WTC11 (cell line): ENCODE data around the gene RABGAP1. TPM values are rescaled to one million over a fixed set of nuclear protein-coding genes. Genes with fewer than 3 reads are reported as not detected.

ENCODE experiments used
- ATAC-seq: fragments of 200-7000 bp; cut with Tn5 transposase; 2 replicates; pipeline ENCODE4 v1.10.0; 2021; ENCODE audit warnings: mild to moderate bottlenecking, moderate library complexity
- CTCF ChIA-PET: fragments of 300-600 bp; sonication (Branson Sonifier 250); formaldehyde crosslinking; loops from one replicate; lab custom pipeline; 2021; ENCODE audit warnings: antibody characterized with exemption; lab: Charles Lee
- POLR2A ChIA-PET: fragments of 350-600 bp; sonication (Branson Sonifier 250); formaldehyde crosslinking; loops from one replicate; lab custom pipeline; 2021; ENCODE audit warnings: antibody characterized with exemption; lab: Charles Lee
- DNase-seq: peaks from one replicate; pipeline ENCODE4 v3.0.0; 2021; ENCODE audit warnings: low spot score
- H3K27ac Mint-ChIP-seq: 2 replicates; pipeline ENCODE4 v1.8.0; 2021; ENCODE audit warnings: mixed read lengths
- H3K27me3 Mint-ChIP-seq: 2 replicates; pipeline ENCODE4 v1.8.0; 2021; ENCODE audit warnings: low read depth, mild to moderate bottlenecking, moderate library complexity, mixed read lengths
- H3K36me3 Mint-ChIP-seq: 2 replicates; pipeline ENCODE4 v1.8.0; 2021; ENCODE audit warnings: mixed read lengths
- H3K4me1 Mint-ChIP-seq: 2 replicates; pipeline ENCODE4 v1.8.0; 2022; ENCODE audit warnings: mixed read lengths
- H3K4me3 Mint-ChIP-seq: 2 replicates; pipeline ENCODE4 v1.8.0; 2021; ENCODE audit warnings: mild to moderate bottlenecking, moderate library complexity, mixed read lengths
- H3K9me3 Mint-ChIP-seq: 2 replicates; pipeline ENCODE4 v1.8.0; 2021; ENCODE audit warnings: mixed read lengths
- AR ChIP-seq: fragments of 250-450 bp; sonication (Bioruptor Pico); IDR thresholded peaks from 2 replicates; pipeline ENCODE4 v1.9.0; 2021; ENCODE audit warnings: mild to moderate bottlenecking
- CBFB ChIP-seq: sonication (generic); formaldehyde crosslinking; IDR thresholded peaks from 2 replicates; pipeline ENCODE4 v1.8.1; 2022; ENCODE audit warnings: mild to moderate bottlenecking, low read depth, missing genetic modification reagents
- CREB1 ChIP-seq: sonication (generic); formaldehyde crosslinking; IDR thresholded peaks from 2 replicates; pipeline ENCODE4 v1.8.0; 2023; ENCODE audit warnings: mild to moderate bottlenecking, missing genetic modification reagents
- ESRRA ChIP-seq: sonication (generic); formaldehyde crosslinking; IDR thresholded peaks from 2 replicates; pipeline ENCODE4 v1.8.1; 2022; ENCODE audit warnings: mild to moderate bottlenecking, missing genetic modification reagents, borderline replicate concordance
- GABPB1 ChIP-seq: sonication (generic); formaldehyde crosslinking; IDR thresholded peaks from 2 replicates; pipeline ENCODE4 v1.8.1; 2023; ENCODE audit warnings: mild to moderate bottlenecking, missing genetic modification reagents
- KAT7 ChIP-seq: sonication (generic); formaldehyde crosslinking; IDR thresholded peaks from 2 replicates; pipeline ENCODE4 v1.8.1; 2023; ENCODE audit warnings: missing genetic modification reagents, mild to moderate bottlenecking, borderline replicate concordance
- MLX ChIP-seq: sonication (generic); formaldehyde crosslinking; IDR thresholded peaks from 2 replicates; pipeline ENCODE4 v1.8.1; 2023; ENCODE audit warnings: mild to moderate bottlenecking, missing genetic modification reagents, moderate library complexity
- MXD4 ChIP-seq: fragments of 250-450 bp; sonication (Bioruptor Pico); IDR thresholded peaks from 2 replicates; pipeline ENCODE4 v1.8.0; 2021; ENCODE audit warnings: mild to moderate bottlenecking, moderate library complexity, borderline replicate concordance
- NFE2L1 ChIP-seq: sonication (generic); formaldehyde crosslinking; IDR thresholded peaks from 2 replicates; pipeline ENCODE4 v1.8.1; 2023; ENCODE audit warnings: missing genetic modification reagents
- NFYB ChIP-seq: sonication (generic); formaldehyde crosslinking; conservative IDR thresholded peaks from 2 replicates; pipeline ENCODE4 v1.8.0; 2022; ENCODE audit warnings: low read depth, missing genetic modification reagents
- NR1H2 ChIP-seq: sonication (generic); formaldehyde crosslinking; IDR thresholded peaks from 2 replicates; pipeline ENCODE4 v1.9.0; 2021; ENCODE audit warnings: mild to moderate bottlenecking, moderate library complexity, missing genetic modification reagents
- PRDM15 ChIP-seq: sonication (generic); formaldehyde crosslinking; IDR thresholded peaks from 2 replicates; pipeline ENCODE4 v1.8.0; 2022; ENCODE audit warnings: missing genetic modification reagents
- PREB ChIP-seq: sonication (generic); formaldehyde crosslinking; IDR thresholded peaks from 2 replicates; pipeline ENCODE4 v1.8.1; 2022; ENCODE audit warnings: mild to moderate bottlenecking, missing genetic modification reagents, moderate library complexity, borderline replicate concordance
- RELA ChIP-seq: sonication (generic); formaldehyde crosslinking; IDR thresholded peaks from 2 replicates; pipeline ENCODE4 v1.8.1; 2022; ENCODE audit warnings: missing genetic modification reagents, mild to moderate bottlenecking, borderline replicate concordance
- SMAD3 ChIP-seq: sonication (generic); formaldehyde crosslinking; IDR thresholded peaks from 2 replicates; pipeline ENCODE4 v1.8.0; 2022; ENCODE audit warnings: missing genetic modification reagents, mild to moderate bottlenecking, borderline replicate concordance
- SOX15 ChIP-seq: fragments of 250-450 bp; sonication (Bioruptor Pico); IDR thresholded peaks from 2 replicates; pipeline ENCODE4 v1.9.0; 2021; ENCODE audit warnings: mild to moderate bottlenecking
- SP1 ChIP-seq: sonication (generic); formaldehyde crosslinking; conservative IDR thresholded peaks from 2 replicates; pipeline ENCODE4 v1.8.1; 2022; ENCODE audit warnings: missing genetic modification reagents
- TCF7 ChIP-seq: sonication (generic); formaldehyde crosslinking; IDR thresholded peaks from 2 replicates; pipeline ENCODE4 v1.8.0; 2022; ENCODE audit warnings: mild to moderate bottlenecking, low read depth, missing genetic modification reagents, moderate library complexity
- ZBTB21 ChIP-seq: sonication (generic); formaldehyde crosslinking; IDR thresholded peaks from 2 replicates; pipeline ENCODE4 v1.8.1; 2023; ENCODE audit warnings: mild to moderate bottlenecking, missing genetic modification reagents, borderline replicate concordance
- ZNF138 ChIP-seq: sonication (generic); formaldehyde crosslinking; conservative IDR thresholded peaks from 2 replicates; pipeline ENCODE4 v1.8.1; 2022; ENCODE audit warnings: mild to moderate bottlenecking, moderate library complexity, missing genetic modification reagents
- ZNF219 ChIP-seq: sonication (generic); formaldehyde crosslinking; IDR thresholded peaks from 2 replicates; pipeline ENCODE4 v1.8.0; 2023; ENCODE audit warnings: missing genetic modification reagents, mild to moderate bottlenecking, borderline replicate concordance
- ZNF232 ChIP-seq: sonication (generic); formaldehyde crosslinking; IDR thresholded peaks from 2 replicates; pipeline ENCODE4 v1.8.0; 2022; ENCODE audit warnings: mild to moderate bottlenecking, missing genetic modification reagents
- ZNF263 ChIP-seq: sonication (generic); formaldehyde crosslinking; IDR thresholded peaks from 2 replicates; pipeline ENCODE4 v1.8.1; 2022; ENCODE audit warnings: low read depth, mild to moderate bottlenecking, moderate library complexity, missing genetic modification reagents
- ZNF281 ChIP-seq: sonication (generic); formaldehyde crosslinking; IDR thresholded peaks from 2 replicates; pipeline ENCODE4 v1.8.0; 2023; ENCODE audit warnings: mild to moderate bottlenecking, missing genetic modification reagents
- ZNF423 ChIP-seq: fragments of 250-450 bp; sonication (Bioruptor Pico); IDR thresholded peaks from 2 replicates; pipeline ENCODE4 v2.1.2; 2022; ENCODE audit warnings: mild to moderate bottlenecking, moderate library complexity
- ZNF671 ChIP-seq: fragments of 250-450 bp; sonication (Bioruptor Pico); IDR thresholded peaks from 2 replicates; pipeline ENCODE4 v1.8.0; 2021; ENCODE audit warnings: mild to moderate bottlenecking
- total RNA-seq: library from RNA; stranded (reverse); gene quantifications from 3 replicates; pipeline ENCODE4 v1.2.3, GENCODE V29; 2021

RABGAP1 gene
- total RNA-seq, 1 experiment from 2014 or later: 38.1 TPM

GRCh38 chr9:123000371-123001068 is 59.7 kb downstream of the RABGAP1 start:
- no peaks in the 10 kb centered on the region for H3K9me3 Mint-ChIP-seq
- TF ChIP-seq NFYB (CRISPR knock-in tag) (no peak), ZNF138 (no peak), ZNF281 (no peak), MXD4 (CRISPR knock-in tag) (no peak), NFE2L1 (CRISPR knock-in tag) (no peak), MLX (CRISPR knock-in tag) (no peak), AR (CRISPR knock-in tag) (no peak), ZNF232 (CRISPR knock-in tag) (no peak), NR1H2 (CRISPR knock-in tag) (no peak), SOX15 (CRISPR knock-in tag) (no peak), CBFB (CRISPR knock-in tag) (no peak), KAT7 (no peak), SMAD3 (CRISPR knock-in tag) (no peak), PRDM15 (CRISPR knock-in tag) (no peak)
- H3K4me3 Mint-ChIP-seq: peak overlapping the region; percentile 51
- ChIA-PET POLR2A (no interaction called here), CTCF (no interaction called here)
- peak overlapping the region; percentile 94 for H3K27ac Mint-ChIP-seq
- peaks cover 39% of the 10 kb centered on the region for H3K4me1 Mint-ChIP-seq
- peaks cover 40% of the 10 kb centered on the region for H3K36me3 Mint-ChIP-seq
- DNase-seq: no peak
- ATAC-seq: peak; percentile 71
- no peaks in the 10 kb centered on the region for H3K27me3 Mint-ChIP-seq

GRCh38 chr9:123002754-123003153 is 61.9 kb downstream of the RABGAP1 start:
- H3K4me3 Mint-ChIP-seq: no peak overlapping the region
- ChIA-PET CTCF (interaction anchor here (1.9 kb wide), 1 partner anchor 347 kb away, joined by 5 read pairs; no protein-coding TSS in a partner anchor), POLR2A (no interaction called here)
- H3K36me3 Mint-ChIP-seq: peaks cover 25% of the 10 kb centered on the region
- H3K27ac Mint-ChIP-seq: peak overlapping the region; percentile 79
- ATAC-seq: no peak
- H3K4me1 Mint-ChIP-seq: peaks cover 31% of the 10 kb centered on the region
- no peaks in the 10 kb centered on the region for H3K27me3 Mint-ChIP-seq
- no peak for DNase-seq
- H3K9me3 Mint-ChIP-seq: no peaks in the 10 kb centered on the region
- TF ChIP-seq ZNF671 (CRISPR knock-in tag) (no peak), ZNF423 (CRISPR knock-in tag) (no peak), ZBTB21 (CRISPR knock-in tag) (no peak), GABPB1 (CRISPR knock-in tag) (no peak), ZNF138 (no peak), SP1 (CRISPR knock-in tag) (no peak), RELA (CRISPR knock-in tag) (no peak), ZNF219 (CRISPR knock-in tag) (no peak), TCF7 (CRISPR knock-in tag) (no peak), CREB1 (CRISPR knock-in tag) (no peak), KAT7 (no peak), ESRRA (no peak), ZNF263 (CRISPR knock-in tag) (no peak), PREB (CRISPR knock-in tag) (no peak)
